ENCODE data around the gene LMO4. TPM values are rescaled to one million over a fixed set of nuclear protein-coding genes. Genes with fewer than 3 reads are reported as not detected.

LMO4 gene
- total and polyA plus RNA-seq, 10 of the 15 experiments (the other 5 are each of a cell fraction or from before 2014, with no cell fraction given): 3.8 to 76.6 (median 20.7) TPM

DNA sequence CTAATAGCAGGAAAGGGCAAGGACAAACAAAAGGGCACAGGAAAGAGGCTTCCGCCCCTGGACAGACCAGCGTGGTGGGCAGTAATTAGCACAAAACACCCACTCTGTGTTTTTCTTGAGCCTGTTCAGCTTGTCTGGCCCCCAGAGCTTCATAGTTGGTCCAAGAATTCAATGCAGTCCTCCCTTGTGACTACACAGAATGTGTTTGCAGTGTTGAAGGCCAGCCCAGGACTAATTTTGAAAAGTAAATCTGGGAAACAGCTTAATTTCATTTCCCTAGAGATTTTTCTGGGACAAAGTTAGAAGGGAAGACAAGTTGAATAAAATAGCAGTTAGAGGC lies 49.2 kb upstream of the LMO4 start (continued):
- TF ChIP-seq, protein P1, sequence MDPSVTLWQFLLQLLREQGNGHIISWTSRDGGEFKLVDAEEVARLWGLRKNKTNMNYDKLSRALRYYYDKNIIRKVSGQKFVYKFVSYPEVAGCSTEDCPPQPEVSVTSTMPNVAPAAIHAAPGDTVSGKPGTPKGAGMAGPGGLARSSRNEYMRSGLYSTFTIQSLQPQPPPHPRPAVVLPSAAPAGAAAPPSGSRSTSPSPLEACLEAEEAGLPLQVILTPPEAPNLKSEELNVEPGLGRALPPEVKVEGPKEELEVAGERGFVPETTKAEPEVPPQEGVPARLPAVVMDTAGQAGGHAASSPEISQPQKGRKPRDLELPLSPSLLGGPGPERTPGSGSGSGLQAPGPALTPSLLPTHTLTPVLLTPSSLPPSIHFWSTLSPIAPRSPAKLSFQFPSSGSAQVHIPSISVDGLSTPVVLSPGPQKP (IDR thresholded peaks at IDR 0.05; ENCODE audit: low read depth, low read length): no peak
- TF ChIP-seq TCF7 (IDR thresholded peaks at IDR 0.05; ENCODE audit: borderline replicate concordance): no peak
- TF ChIP-seq, protein P2, sequence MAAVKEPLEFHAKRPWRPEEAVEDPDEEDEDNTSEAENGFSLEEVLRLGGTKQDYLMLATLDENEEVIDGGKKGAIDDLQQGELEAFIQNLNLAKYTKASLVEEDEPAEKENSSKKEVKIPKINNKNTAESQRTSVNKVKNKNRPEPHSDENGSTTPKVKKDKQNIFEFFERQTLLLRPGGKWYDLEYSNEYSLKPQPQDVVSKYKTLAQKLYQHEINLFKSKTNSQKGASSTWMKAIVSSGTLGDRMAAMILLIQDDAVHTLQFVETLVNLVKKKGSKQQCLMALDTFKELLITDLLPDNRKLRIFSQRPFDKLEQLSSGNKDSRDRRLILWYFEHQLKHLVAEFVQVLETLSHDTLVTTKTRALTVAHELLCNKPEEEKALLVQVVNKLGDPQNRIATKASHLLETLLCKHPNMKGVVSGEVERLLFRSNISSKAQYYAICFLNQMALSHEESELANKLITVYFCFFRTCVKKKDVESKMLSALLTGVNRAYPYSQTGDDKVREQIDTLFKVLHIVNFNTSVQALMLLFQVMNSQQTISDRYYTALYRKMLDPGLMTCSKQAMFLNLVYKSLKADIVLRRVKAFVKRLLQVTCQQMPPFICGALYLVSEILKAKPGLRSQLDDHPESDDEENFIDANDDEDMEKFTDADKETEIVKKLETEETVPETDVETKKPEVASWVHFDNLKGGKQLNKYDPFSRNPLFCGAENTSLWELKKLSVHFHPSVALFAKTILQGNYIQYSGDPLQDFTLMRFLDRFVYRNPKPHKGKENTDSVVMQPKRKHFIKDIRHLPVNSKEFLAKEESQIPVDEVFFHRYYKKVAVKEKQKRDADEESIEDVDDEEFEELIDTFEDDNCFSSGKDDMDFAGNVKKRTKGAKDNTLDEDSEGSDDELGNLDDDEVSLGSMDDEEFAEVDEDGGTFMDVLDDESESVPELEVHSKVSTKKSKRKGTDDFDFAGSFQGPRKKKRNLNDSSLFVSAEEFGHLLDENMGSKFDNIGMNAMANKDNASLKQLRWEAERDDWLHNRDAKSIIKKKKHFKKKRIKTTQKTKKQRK (IDR thresholded peaks at IDR 0.05; ENCODE audit: low read depth, low read length): no peak
- TF ChIP-seq NR2C2 (IDR thresholded peaks at IDR 0.05; ENCODE audit: borderline replicate concordance, control insufficient read depth, insufficient read length, low read depth): no peak
- TF ChIP-seq ZNF274 (IDR thresholded peaks at IDR 0.05; ENCODE audit: insufficient read depth, insufficient read length): no peak

DNA sequence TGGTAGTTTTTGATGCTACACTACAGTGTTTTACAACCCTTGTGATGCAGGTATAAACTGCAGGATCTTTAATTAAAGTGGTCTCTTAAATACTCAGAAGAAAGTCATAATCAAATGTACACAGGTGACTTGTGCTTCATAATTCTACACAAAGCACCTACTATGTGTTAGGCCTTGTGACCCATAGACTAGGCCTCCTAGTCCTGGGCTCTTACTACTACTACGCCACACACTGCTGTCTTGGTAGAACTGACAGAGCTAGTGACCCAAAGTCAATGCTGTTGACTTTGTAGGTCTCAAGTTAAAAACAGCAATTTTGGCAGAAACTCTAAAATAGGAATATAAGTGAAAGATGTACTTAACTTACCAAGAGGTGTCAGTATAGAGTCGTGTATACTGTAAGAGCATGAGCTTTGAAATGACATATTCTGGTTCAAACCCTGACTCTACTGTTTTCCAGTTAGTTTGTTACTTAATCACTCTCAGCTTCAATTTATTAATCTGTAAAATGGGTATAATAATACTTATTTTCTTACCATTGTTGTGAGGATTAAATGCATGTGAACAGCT lies 48.6 kb upstream of the LMO4 start:
- H3K4me3 ChIP-seq: no peak overlapping the region
- 15% methylated on average over 2 of the region's 2 CpGs for WGBS (ENCODE audit: insufficient coverage, insufficient replicate concordance, low lambda C conversion rate, missing lambda C conversion rate)
- no peak overlapping the region for H3K9ac ChIP-seq (ENCODE audit: control insufficient read depth, insufficient read depth, low read length)
- FAIRE-seq (peak; percentile 66), DNase-seq (ENCODE audit: low read depth, low spot score) (no peak), ATAC-seq (peak; percentile 52; the same call in 2 of the 3 replicates)
- POLR2A ChIA-PET: interaction anchor here (0.5 kb wide), 1 partner anchor 49 kb away, joined by 3 read pairs; no protein-coding TSS in a partner anchor
- no peak overlapping the region for H2AFZ ChIP-seq (ENCODE audit: control insufficient read depth, low read depth, low read length)
- no peak overlapping the region for H3K27ac ChIP-seq (ENCODE audit: control insufficient read depth, insufficient read depth)
- CTCF ChIA-PET: interaction anchor here (0.7 to 1.8 kb wide), 19 partner anchors 9 to 900 kb away, joined by 3 to 8 read pairs (median 3); no protein-coding TSS in a partner anchor
- no peaks in the 10 kb centered on the region for H3K4me1 ChIP-seq (ENCODE audit: control insufficient read depth, insufficient read depth, low read length)
- H3K36me3 ChIP-seq (ENCODE audit: control insufficient read depth in 2 of 2, insufficient read depth in 2 of 2, low read length in 1 of 2): no peaks in the 10 kb centered on the region
- H3K27me3 ChIP-seq (replicated peaks in 1 of 2; ENCODE audit: control insufficient read depth in 2 of 2, insufficient read depth in 2 of 2, low read length in 1 of 2): 0 out of 4 replicates have a peak, but pooled peaks cover 0 to 2% of the 10 kb centered on the region in 2 experiments
- in situ Hi-C loops (cut with MboI) (no loop called here), intact Hi-C loops (cut with micrococcal nuclease; ENCODE audit: unreplicated experiment) (loop anchor here (5.0 kb wide), 1 partner anchor 53 kb away; no protein-coding TSS in a partner anchor)
- H4K20me1 ChIP-seq (ENCODE audit: control insufficient read depth, insufficient read depth): no peaks in the 10 kb centered on the region
- no peaks in the 10 kb centered on the region for H3K9me3 ChIP-seq (replicated peaks; ENCODE audit: control insufficient read depth, insufficient read depth, low read length)
- no peak overlapping the region for H3K4me2 ChIP-seq (ENCODE audit: control insufficient read depth, insufficient read depth)
- no TSS peak for BruUV-seq (replicated peaks)
- RAD21 ChIA-PET (ENCODE audit: unreplicated experiment): interaction anchor here (0.8 to 1.5 kb wide), 3 partner anchors 13 to 151 kb away, joined by 4 read pairs; no protein-coding TSS in a partner anchor
- SMC1A ChIA-PET (ENCODE audit: uncharacterized antibody, unreplicated experiment): interaction anchor here (0.5 to 2.0 kb wide), 8 partner anchors 9 to 989 kb away, joined by 3 to 6 read pairs (median 4); no protein-coding TSS in a partner anchor
- no peaks in the 10 kb centered on the region for H3K79me2 ChIP-seq (ENCODE audit: control insufficient read depth, insufficient read depth, low read length)
- TF ChIP-seq YBX1 (IDR thresholded peaks at IDR 0.05) (no peak), SMC3 (IDR thresholded peaks at IDR 0.05; ENCODE audit: borderline replicate concordance, low read length) (peak; percentile 7; the same call in 1 of the 2 replicates), RUNX3 (IDR thresholded peaks at IDR 0.05; ENCODE audit: low read length) (no peak), SIN3A (IDR thresholded peaks at IDR 0.05; ENCODE audit: low read depth, low read length) (no peak), ETV6 (conservative IDR thresholded peaks at IDR 0.05 in 1 of 2, IDR thresholded peaks at IDR 0.05 in 1 of 2; ENCODE audit: borderline replicate concordance in 1 of 2, low read depth in 1 of 2) (no peak), CBX3 (IDR thresholded peaks at IDR 0.05; ENCODE audit: borderline replicate concordance, low read depth) (no peak), KDM1A (IDR thresholded peaks at IDR 0.05; ENCODE audit: borderline replicate concordance) (no peak), TCF3 (IDR thresholded peaks at IDR 0.05; ENCODE audit: borderline replicate concordance, insufficient read depth, low read depth, low read length) (no peak), SMAD5 (IDR thresholded peaks at IDR 0.05; ENCODE audit: low read depth) (no peak), ZNF622 (IDR thresholded peaks at IDR 0.05) (no peak), CBX5 (IDR thresholded peaks at IDR 0.05; ENCODE audit: low read depth) (no peak), NFIC (IDR thresholded peaks at IDR 0.05; ENCODE audit: low read depth, low read length) (no peak)
- TF ChIP-seq, protein P3, sequence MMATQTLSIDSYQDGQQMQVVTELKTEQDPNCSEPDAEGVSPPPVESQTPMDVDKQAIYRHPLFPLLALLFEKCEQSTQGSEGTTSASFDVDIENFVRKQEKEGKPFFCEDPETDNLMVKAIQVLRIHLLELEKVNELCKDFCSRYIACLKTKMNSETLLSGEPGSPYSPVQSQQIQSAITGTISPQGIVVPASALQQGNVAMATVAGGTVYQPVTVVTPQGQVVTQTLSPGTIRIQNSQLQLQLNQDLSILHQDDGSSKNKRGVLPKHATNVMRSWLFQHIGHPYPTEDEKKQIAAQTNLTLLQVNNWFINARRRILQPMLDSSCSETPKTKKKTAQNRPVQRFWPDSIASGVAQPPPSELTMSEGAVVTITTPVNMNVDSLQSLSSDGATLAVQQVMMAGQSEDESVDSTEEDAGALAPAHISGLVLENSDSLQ (IDR thresholded peaks at IDR 0.05): no peak
